Panc1 (cell line): ENCODE data around the gene BNIP5. TPM values are rescaled to one million over a fixed set of nuclear protein-coding genes. Genes with fewer than 3 reads are reported as not detected.

Experiments used
- ATAC-seq: fragments of 200-7000 bp; cut with Tn5 transposase; 2 replicates; pipeline ENCODE4 v1.9.1; 2020; ENCODE audit warnings: mild to moderate bottlenecking, moderate library complexity
- BruUV-seq: library from RNA; stranded (reverse); fragments of 400-500 nt; replicated peaks from 2 replicates; lab custom pipeline; 2021; lab: Mats Ljungman, UMichigan
- CTCF ChIA-PET: fragments of 300-600 bp; sonication (Branson Sonifier 250); formaldehyde crosslinking; loops from one replicate; lab custom pipeline; 2022; ENCODE audit warnings: antibody characterized with exemption; lab: Charles Lee
- POLR2A ChIA-PET: fragments of 300-600 bp; sonication (Branson Sonifier 250); formaldehyde crosslinking; loops from one replicate; lab custom pipeline; 2022; ENCODE audit warnings: antibody characterized with exemption; lab: Charles Lee
- DNase-seq: peaks from one replicate; pipeline ENCODE4 v3.0.0-alpha.2; 2010; ENCODE audit warnings: low read depth, low spot score
- H3K27ac ChIP-seq: 2 replicates; pipeline ENCODE4 v1.5.1; 2011; ENCODE audit warnings: mild to moderate bottlenecking, low read length, inconsistent platforms
- H3K27me3 ChIP-seq: fragments of 200-500 bp; sonication (Bioruptor generic); 2 replicates; pipeline ENCODE4 v1.6.0; 2014; ENCODE audit warnings: low read length, inconsistent platforms; ENCODE audit not compliant: control insufficient read depth, insufficient read depth
- H3K36me3 ChIP-seq: fragments of 200-500 bp; sonication (Bioruptor generic); 2 replicates; pipeline ENCODE4 v1.5.1; 2014; ENCODE audit warnings: inconsistent platforms, mild to moderate bottlenecking, low read length, moderate library complexity; ENCODE audit not compliant: control insufficient read depth, insufficient read depth
- H3K4me1 ChIP-seq: 2 replicates; pipeline ENCODE4 v1.5.1; 2011; ENCODE audit warnings: inconsistent platforms, mild to moderate bottlenecking, low read length, moderate library complexity; ENCODE audit not compliant: control insufficient read depth, insufficient read depth
- H3K4me3 ChIP-seq, 2 experiments: 2 replicates each; pipeline ENCODE4 v1.5.1; 2011 to 2012; ENCODE audit warnings: low read depth in 2 of 2, low read length in 2 of 2, mild to moderate bottlenecking in 2 of 2, inconsistent platforms in 1 of 2, moderate library complexity in 1 of 2
- H3K9me3 ChIP-seq: fragments of 200-500 bp; sonication (Bioruptor generic); 2 replicates; pipeline ENCODE4 v1.5.1; 2014; ENCODE audit warnings: low read depth, mild to moderate bottlenecking, inconsistent platforms, low read length, moderate library complexity; ENCODE audit not compliant: control insufficient read depth, insufficient read depth
- CTCF ChIP-seq: fragments of 450-650 bp; IDR thresholded peaks from 2 replicates; pipeline ENCODE4 v1.5.1; 2017; ENCODE audit warnings: mild to moderate bottlenecking
- POLR2AphosphoS5 ChIP-seq: IDR thresholded peaks from 2 replicates; pipeline ENCODE4 v1.6.1; 2012; ENCODE audit warnings: mild to moderate bottlenecking, low read depth, low read length, moderate library complexity
- REST ChIP-seq, 2 experiments: IDR thresholded peaks; 2 replicates each; pipeline ENCODE4 v1.6.1; 2011 to 2012; ENCODE audit warnings: low read depth in 2 of 2, control low read depth in 1 of 2, low read length in 1 of 2, mild to moderate bottlenecking in 1 of 2, moderate library complexity in 1 of 2; ENCODE audit not compliant: insufficient read depth in 1 of 2
- SIN3A ChIP-seq: IDR thresholded peaks from 2 replicates; pipeline ENCODE4 v1.6.1; 2012; ENCODE audit warnings: low read depth, mild to moderate bottlenecking, low read length, moderate library complexity, borderline replicate concordance; ENCODE audit not compliant: insufficient read depth
- TCF7L2 ChIP-seq: IDR thresholded peaks from 2 replicates; pipeline ENCODE4 v1.6.1; 2011; ENCODE audit warnings: mild to moderate bottlenecking, low read depth, low read length, inconsistent platforms
- in situ Hi-C: cut with HindIII; loops from 2 replicates; pipeline ENCODE4 v1.10.0; 2016; ENCODE audit warnings: low sequenced_read_pairs, low pct_unique_long_range_greater_than_20kb
- intact Hi-C: fragments of 100-400 bp; cut with micrococcal nuclease; formaldehyde crosslinking; loops from one replicate; pipeline ENCODE4 v1.10.0; 2022; ENCODE audit not compliant: unreplicated experiment
- total RNA-seq: library from RNA; stranded (reverse); gene quantifications from one replicate; pipeline ENCODE4 v1.2.1, GENCODE V29; 2021; ENCODE audit not compliant: unreplicated experiment

Gene BNIP5
- total RNA-seq, 1 experiment from 2014 or later = not detected

- no peak overlapping the region for H3K27ac ChIP-seq
- BruUV-seq = no TSS peak
- no peaks in the 10 kb centered on the region for H3K9me3 ChIP-seq
- in situ Hi-C loops = no loop called here
- no peak for DNase-seq
- H3K36me3 ChIP-seq = no peaks in the 10 kb centered on the region
- no peaks in the 10 kb centered on the region for H3K27me3 ChIP-seq
- no peak for ATAC-seq
- TF ChIP-seq SIN3A = no peak
- no peak for TF ChIP-seq REST (IDR thresholded peaks at IDR 0.05; ENCODE audit: insufficient read depth in 1 of 2, low read depth in 2 of 2, low read length in 1 of 2)
- no peak for TF ChIP-seq TCF7L2
- TF ChIP-seq POLR2AphosphoS5 = no peak
- TF ChIP-seq CTCF = no peak
- no peaks in the 10 kb centered on the region for H3K4me1 ChIP-seq
- no peak overlapping the region for H3K4me3 ChIP-seq
- ChIA-PET CTCF (no interaction called here), POLR2A (no interaction called here)
- intact Hi-C loops = no loop called here
Observed at GRCh38 chr6:36305885-36306284, 30.8 kb downstream of the BNIP5 start.

GRCh38 chr6:36302227-36302976 is 34.3 kb downstream of the BNIP5 start:
- no TSS peak for BruUV-seq
- TF ChIP-seq REST (IDR thresholded peaks at IDR 0.05; ENCODE audit: insufficient read depth in 1 of 2, low read depth in 2 of 2, low read length in 1 of 2) (no peak), CTCF (peak; percentile 96), POLR2AphosphoS5 (no peak)
- POLR2A ChIA-PET = no interaction called here
- ATAC-seq (peak; percentile 99), DNase-seq (peak; percentile 80)
- in situ Hi-C loops = no loop called here
- Histone ChIP-seq H3K9me3 (no peaks in the 10 kb centered on the region), H3K4me3 (no peak overlapping the region), H3K27ac (no peak overlapping the region), H3K36me3 (no peaks in the 10 kb centered on the region), H3K27me3 (no peaks in the 10 kb centered on the region), H3K4me1 (no peaks in the 10 kb centered on the region)
- intact Hi-C loops = loop anchor here (1.0 kb wide), 1 partner anchor 58 kb away; no protein-coding TSS in a partner anchor
- CTCF ChIA-PET = interaction anchor here (0.8 to 1.2 kb wide), 6 partner anchors 11 to 118 kb away, joined by 3 to 6 read pairs (median 3); no protein-coding TSS in a partner anchor
